ENCODE measurements around the gene BEGAIN. TPM values are rescaled to one million over a fixed set of nuclear protein-coding genes. Genes with fewer than 3 reads are reported as not detected.

BEGAIN gene
- total RNA-seq, 1 donor from 2014 or later = 0.54 TPM

GRCh38 chr14:100586403-100587085 is 673 bp downstream of the BEGAIN start:
- Histone ChIP-seq H3K4me2 (ENCODE audit: low read length) (peak overlapping the region; percentile 93), H3K9me3 (ENCODE audit: insufficient read depth, low read depth, low read length) (no peaks in the 10 kb centered on the region), H3K9ac (ENCODE audit: low read length) (peak overlapping the region; percentile 38), H4K20me1 (ENCODE audit: insufficient read depth, low read length) (no peaks in the 10 kb centered on the region), H3K27me3 (ENCODE audit: insufficient read depth, low read length) (peaks cover 11% of the 10 kb centered on the region), H3K27ac (ENCODE audit: low read depth, low read length) (no peak overlapping the region), H2AFZ (ENCODE audit: low read depth, low read length) (peak overlapping the region; percentile 96), H3K4me3 (ENCODE audit: insufficient read depth, low read depth, low read length) (peak overlapping the region; percentile 66), H3K36me3 (ENCODE audit: insufficient read depth, low read length) (no peaks in the 10 kb centered on the region), H3K79me2 (ENCODE audit: insufficient read depth, low read length) (no peaks in the 10 kb centered on the region), H3K4me1 (ENCODE audit: insufficient read depth, low read length) (peaks cover 5% of the 10 kb centered on the region)
- peak overlapping the region; percentile 54 for H3K4me3 Mint-ChIP-seq (ENCODE audit: unreplicated experiment)
- H3K36me3 Mint-ChIP-seq (ENCODE audit: low read depth, unreplicated experiment) = no peaks in the 10 kb centered on the region
- DNase-seq (ENCODE audit: low read depth) (peak; percentile 34), FAIRE-seq (no peak)
- TF ChIP-seq EZH2 (IDR thresholded peaks at IDR 0.05; ENCODE audit: insufficient read depth, low read length) (peak; percentile 31), CTCF (IDR thresholded peaks at IDR 0.05; ENCODE audit: insufficient read depth, low read depth, low read length) (no peak)
- no peaks in the 10 kb centered on the region for H3K4me1 Mint-ChIP-seq (ENCODE audit: low read depth, unreplicated experiment)
- H3K27ac Mint-ChIP-seq (ENCODE audit: unreplicated experiment) = no peak overlapping the region
- H3K9me3 Mint-ChIP-seq (ENCODE audit: unreplicated experiment) = peaks cover 3% of the 10 kb centered on the region
- peaks cover 70% of the 10 kb centered on the region for H3K27me3 Mint-ChIP-seq (ENCODE audit: low read depth, unreplicated experiment)

GRCh38 chr14:100586153-100586402 is 1.1 kb downstream of the BEGAIN start:
- FAIRE-seq (no peak), DNase-seq (ENCODE audit: low read depth) (no peak)
- no peaks in the 10 kb centered on the region for H4K20me1 ChIP-seq (ENCODE audit: insufficient read depth, low read length)
- no peak overlapping the region for H3K9ac ChIP-seq (ENCODE audit: low read length)
- TF ChIP-seq CTCF (IDR thresholded peaks at IDR 0.05; ENCODE audit: insufficient read depth, low read depth, low read length) = no peak
- TF ChIP-seq EZH2 (IDR thresholded peaks at IDR 0.05; ENCODE audit: insufficient read depth, low read length) = no peak
- no peaks in the 10 kb centered on the region for H3K36me3 ChIP-seq (ENCODE audit: insufficient read depth, low read length)
- no peaks in the 10 kb centered on the region for H3K79me2 ChIP-seq (ENCODE audit: insufficient read depth, low read length)
- H3K36me3 Mint-ChIP-seq (ENCODE audit: low read depth, unreplicated experiment) = no peaks in the 10 kb centered on the region
- H3K4me3 Mint-ChIP-seq (ENCODE audit: unreplicated experiment) = peak overlapping the region; percentile 54
- H3K4me1 Mint-ChIP-seq (ENCODE audit: low read depth, unreplicated experiment) = no peaks in the 10 kb centered on the region
- H3K4me3 ChIP-seq (ENCODE audit: insufficient read depth, low read depth, low read length) = peak overlapping the region; percentile 66
- H3K27me3 ChIP-seq (ENCODE audit: insufficient read depth, low read length) = peaks cover 9% of the 10 kb centered on the region
- peaks cover 5% of the 10 kb centered on the region for H3K4me1 ChIP-seq (ENCODE audit: insufficient read depth, low read length)
- H2AFZ ChIP-seq (ENCODE audit: low read depth, low read length) = peak overlapping the region; percentile 96
- peak overlapping the region; percentile 93 for H3K4me2 ChIP-seq (ENCODE audit: low read length)
- H3K9me3 ChIP-seq (ENCODE audit: insufficient read depth, low read depth, low read length) = no peaks in the 10 kb centered on the region
- H3K27ac Mint-ChIP-seq (ENCODE audit: unreplicated experiment) = no peak overlapping the region
- peaks cover 3% of the 10 kb centered on the region for H3K9me3 Mint-ChIP-seq (ENCODE audit: unreplicated experiment)
- H3K27ac ChIP-seq (ENCODE audit: low read depth, low read length) = no peak overlapping the region
- peaks cover 66% of the 10 kb centered on the region for H3K27me3 Mint-ChIP-seq (ENCODE audit: low read depth, unreplicated experiment)

- no peak overlapping the region for H3K27ac ChIP-seq (ENCODE audit: low read depth, low read length)
- Mint-ChIP-seq H3K9me3 (ENCODE audit: unreplicated experiment) (peaks cover 3% of the 10 kb centered on the region), H3K27me3 (ENCODE audit: low read depth, unreplicated experiment) (peaks cover 64% of the 10 kb centered on the region), H3K36me3 (ENCODE audit: low read depth, unreplicated experiment) (no peaks in the 10 kb centered on the region), H3K4me3 (ENCODE audit: unreplicated experiment) (no peak overlapping the region), H3K4me1 (ENCODE audit: low read depth, unreplicated experiment) (no peaks in the 10 kb centered on the region), H3K27ac (ENCODE audit: unreplicated experiment) (no peak overlapping the region)
- DNase-seq (ENCODE audit: low read depth) (no peak), FAIRE-seq (no peak)
- H3K4me3 ChIP-seq (ENCODE audit: insufficient read depth, low read depth, low read length) = no peak overlapping the region
- no peaks in the 10 kb centered on the region for H4K20me1 ChIP-seq (ENCODE audit: insufficient read depth, low read length)
- TF ChIP-seq CTCF (IDR thresholded peaks at IDR 0.05; ENCODE audit: insufficient read depth, low read depth, low read length) = no peak
- TF ChIP-seq EZH2 (IDR thresholded peaks at IDR 0.05; ENCODE audit: insufficient read depth, low read length) = no peak
- no peak overlapping the region for H2AFZ ChIP-seq (ENCODE audit: low read depth, low read length)
- H3K27me3 ChIP-seq (ENCODE audit: insufficient read depth, low read length) = peaks cover 9% of the 10 kb centered on the region
- no peaks in the 10 kb centered on the region for H3K36me3 ChIP-seq (ENCODE audit: insufficient read depth, low read length)
- no peak overlapping the region for H3K9ac ChIP-seq (ENCODE audit: low read length)
- peaks cover 5% of the 10 kb centered on the region for H3K4me1 ChIP-seq (ENCODE audit: insufficient read depth, low read length)
- no peaks in the 10 kb centered on the region for H3K9me3 ChIP-seq (ENCODE audit: insufficient read depth, low read depth, low read length)
- peak overlapping the region; percentile 93 for H3K4me2 ChIP-seq (ENCODE audit: low read length)
- H3K79me2 ChIP-seq (ENCODE audit: insufficient read depth, low read length) = no peaks in the 10 kb centered on the region
Measured at GRCh38 chr14:100585448-100586152, 1.6 kb downstream of the BEGAIN start.

All from astrocyte (in vitro differentiated cells and primary cell).